HCT116 (cell line): ENCODE measurements around the gene KNL1. TPM values are rescaled to one million over a fixed set of nuclear protein-coding genes. Genes with fewer than 3 reads are reported as not detected.

Experiments used
- ATAC-seq: fragments of 200-7000 bp; cut with Tn5 transposase; 2 replicates; pipeline ENCODE4 v1.9.1; 2020; ENCODE audit warnings: mild to moderate bottlenecking, moderate library complexity
- BruUV-seq: library from RNA; stranded (reverse); fragments of 400-500 nt; replicated peaks from 2 replicates; lab custom pipeline; 2021; lab: Mats Ljungman, UMichigan
- CTCF ChIA-PET: fragments of 300-600 bp; sonication (Branson Sonifier 250); formaldehyde crosslinking; loops from one replicate; lab custom pipeline; 2021; ENCODE audit warnings: antibody characterized with exemption; lab: Charles Lee
- POLR2A ChIA-PET: fragments of 300-600, 350-600 bp; sonication (Branson Sonifier 250); formaldehyde crosslinking; loops from one replicate; lab custom pipeline; 2021; ENCODE audit warnings: antibody characterized with exemption; lab: Charles Lee
- RAD21 ChIA-PET, 2 experiments: fragments of 300-600 bp; sonication (Branson Sonifier 250); formaldehyde crosslinking; loops; one replicate each; lab custom pipeline; 2023; ENCODE audit warnings: low total read pairs in 2 of 2; ENCODE audit not compliant: uncharacterized antibody in 2 of 2, unreplicated experiment in 2 of 2, low non-redundant PET in 1 of 2; lab: Charles Lee
- DNase-seq: peaks from one replicate; pipeline ENCODE4 v3.0.0-alpha.2; 2010; ENCODE audit warnings: low read depth, low spot score
- H2AFZ ChIP-seq: fragments of 200-600 bp; shearing (Covaris generic), sonication (generic); 2 replicates; pipeline ENCODE4 v1.6.1; 2017; ENCODE audit warnings: low read depth, mixed run types, mixed read lengths, antibody characterized with exemption, low read length; ENCODE audit not compliant: poor library complexity, severe bottlenecking
- H3K27ac ChIP-seq: 2 replicates; pipeline ENCODE4 v1.5.1; 2012; ENCODE audit warnings: low read depth, low read length
- H3K27me3 ChIP-seq: fragments of 200-600 bp; sonication (generic); 2 replicates; pipeline ENCODE4 v1.6.1; 2016; ENCODE audit warnings: mixed run types, low read length, mixed read lengths; ENCODE audit not compliant: insufficient read depth
- H3K36me3 ChIP-seq, 2 experiments: fragments of 200-500 bp in 1 of 2; fragments of 200-600 bp in 1 of 2; sonication (Bioruptor generic) in 1 of 2; sonication (generic) in 1 of 2; 2 replicates each; pipeline versions ENCODE4 v1.5.1 to v1.6.1; 2014 to 2016; ENCODE audit warnings: low read length in 2 of 2, inconsistent platforms in 1 of 2, mixed read lengths in 1 of 2, mixed run types in 1 of 2; ENCODE audit not compliant: insufficient read depth in 2 of 2, control insufficient read depth in 1 of 2
- H3K4me1 ChIP-seq, 2 experiments: fragments of 200-600 bp in 1 of 2; sonication (generic) in 1 of 2; 2 replicates each; pipeline versions ENCODE4 v1.5.1 to v1.6.1; 2012 to 2017; ENCODE audit warnings: low read length in 2 of 2, inconsistent platforms in 1 of 2, mild to moderate bottlenecking in 1 of 2, mixed read lengths in 1 of 2, mixed run types in 1 of 2, moderate library complexity in 1 of 2; ENCODE audit not compliant: insufficient read depth in 2 of 2, control insufficient read depth in 1 of 2
- H3K4me2 ChIP-seq: fragments of 200-600 bp; sonication (generic); 2 replicates; pipeline ENCODE4 v1.6.1; 2017; ENCODE audit warnings: mixed run types, low read length, mixed read lengths
- H3K4me3 ChIP-seq, 2 experiments: fragments of 200-600 bp in 1 of 2; sonication (generic) in 1 of 2; replicated peaks in 1 of 2; 2 replicates each; pipeline ENCODE4 v1.5.1; 2011 to 2016; ENCODE audit warnings: low read length in 2 of 2, control low read depth in 1 of 2, low read depth in 1 of 2, mild to moderate bottlenecking in 1 of 2, mixed read lengths in 1 of 2, mixed run types in 1 of 2
- H3K79me2 ChIP-seq: fragments of 200-600 bp; sonication (generic); 2 replicates; pipeline ENCODE4 v1.6.1; 2017; ENCODE audit warnings: mild to moderate bottlenecking, mixed run types, low read length, moderate library complexity, mixed read lengths; ENCODE audit not compliant: insufficient read depth
- H3K9ac ChIP-seq: fragments of 200-600 bp; sonication (generic); 2 replicates; pipeline ENCODE4 v1.6.1; 2016; ENCODE audit warnings: low read length, mixed read lengths
- H3K9me2 ChIP-seq: fragments of 200-600 bp; sonication (generic), shearing (Covaris generic); 2 replicates; pipeline ENCODE4 v1.6.1; 2017; ENCODE audit warnings: mixed run types, mild to moderate bottlenecking, moderate library complexity; ENCODE audit not compliant: insufficient read depth
- H3K9me3 ChIP-seq, 2 experiments: fragments of 200-500 bp in 1 of 2; fragments of 200-600 bp in 1 of 2; sonication (Bioruptor generic) in 1 of 2; sonication (generic) in 1 of 2; 2 replicates each; pipeline ENCODE4 v1.6.1; 2014 to 2017; ENCODE audit warnings: low read length in 2 of 2, mixed read lengths in 2 of 2, inconsistent platforms in 1 of 2, low read depth in 1 of 2, mild to moderate bottlenecking in 1 of 2, mixed run types in 1 of 2, moderate library complexity in 1 of 2; ENCODE audit not compliant: control insufficient read depth in 1 of 2, insufficient read depth in 1 of 2
- H4K20me1 ChIP-seq: fragments of 200-600 bp; sonication (generic), shearing (Covaris generic); 2 replicates; pipeline ENCODE4 v1.6.1; 2017; ENCODE audit warnings: mixed run types, mild to moderate bottlenecking, moderate library complexity; ENCODE audit not compliant: insufficient read depth
- CBX3 ChIP-seq: IDR thresholded peaks from 2 replicates; pipeline ENCODE4 v1.6.1; 2012; ENCODE audit warnings: low read depth
- EZH2 ChIP-seq: fragments of 200-600 bp; sonication (generic); IDR thresholded peaks from 2 replicates; pipeline ENCODE4 v1.6.1; 2017; ENCODE audit warnings: antibody characterized with exemption, mixed run types
- EZH2phosphoT487 ChIP-seq: fragments of 200-600 bp; IDR thresholded peaks from 2 replicates; pipeline ENCODE4 v1.6.1; 2018; ENCODE audit warnings: antibody characterized with exemption, borderline replicate concordance
- FOSL1 ChIP-seq: IDR thresholded peaks from 2 replicates; pipeline ENCODE4 v1.6.1; 2012; ENCODE audit warnings: low read depth
- MAX ChIP-seq: IDR thresholded peaks from 2 replicates; pipeline ENCODE4 v1.6.1; 2012
- POLR2A ChIP-seq: IDR thresholded peaks from 2 replicates; pipeline ENCODE4 v1.7.0; 2011; ENCODE audit warnings: borderline replicate concordance; ENCODE audit not compliant: insufficient read depth, insufficient read length; ENCODE audit errors: extremely low read depth
- POLR2AphosphoS5 ChIP-seq: IDR thresholded peaks from 2 replicates; pipeline ENCODE4 v1.6.1; 2011; ENCODE audit warnings: mild to moderate bottlenecking, low read depth, low read length, moderate library complexity
- SIN3A ChIP-seq: IDR thresholded peaks from 2 replicates; pipeline ENCODE4 v1.6.1; 2012; ENCODE audit warnings: low read depth
- SRF ChIP-seq: IDR thresholded peaks from 2 replicates; pipeline ENCODE4 v1.6.1; 2012; ENCODE audit warnings: low read depth
- TCF7L2 ChIP-seq: IDR thresholded peaks from 2 replicates; pipeline ENCODE4 v1.7.0; 2011; ENCODE audit warnings: borderline replicate concordance, inconsistent platforms; ENCODE audit not compliant: insufficient read depth, insufficient read length; ENCODE audit errors: extremely low read depth
- YY1 ChIP-seq: IDR thresholded peaks from 2 replicates; pipeline ENCODE4 v1.6.1; 2011; ENCODE audit warnings: low read length, low read depth, moderate library complexity, mild to moderate bottlenecking; ENCODE audit not compliant: insufficient replicate concordance; ENCODE audit errors: extremely low read depth
- ZBTB33 ChIP-seq: IDR thresholded peaks from 2 replicates; pipeline ENCODE4 v1.6.1; 2011; ENCODE audit warnings: mild to moderate bottlenecking, low read length, moderate library complexity; ENCODE audit not compliant: insufficient replicate concordance; ENCODE audit errors: extremely low read depth
- ZFX ChIP-seq: fragments of 450-650 bp; IDR thresholded peaks from 2 replicates; pipeline ENCODE4 v1.6.1; 2017
- ZNF274 ChIP-seq: fragments of 200-500 bp; sonication (Bioruptor generic); IDR thresholded peaks from 2 replicates; pipeline ENCODE4 v1.6.1; 2014; ENCODE audit warnings: mild to moderate bottlenecking, low read depth, low read length, inconsistent platforms
- intact Hi-C: fragments of 100-400 bp; cut with micrococcal nuclease; formaldehyde crosslinking; loops from 2 replicates; pipeline ENCODE4 v1.10.0; 2022
- total RNA-seq: library from RNA; stranded (reverse); gene quantifications from one replicate; pipeline ENCODE4 v1.2.1, GENCODE V29; 2021; ENCODE audit not compliant: unreplicated experiment
- TF ChIP-seq, protein P1 (sequence below): IDR thresholded peaks from 2 replicates; pipeline ENCODE4 v1.6.1; 2012

The KNL1 gene
- total RNA-seq, 1 experiment from 2014 or later = 30.6 TPM

DNA sequence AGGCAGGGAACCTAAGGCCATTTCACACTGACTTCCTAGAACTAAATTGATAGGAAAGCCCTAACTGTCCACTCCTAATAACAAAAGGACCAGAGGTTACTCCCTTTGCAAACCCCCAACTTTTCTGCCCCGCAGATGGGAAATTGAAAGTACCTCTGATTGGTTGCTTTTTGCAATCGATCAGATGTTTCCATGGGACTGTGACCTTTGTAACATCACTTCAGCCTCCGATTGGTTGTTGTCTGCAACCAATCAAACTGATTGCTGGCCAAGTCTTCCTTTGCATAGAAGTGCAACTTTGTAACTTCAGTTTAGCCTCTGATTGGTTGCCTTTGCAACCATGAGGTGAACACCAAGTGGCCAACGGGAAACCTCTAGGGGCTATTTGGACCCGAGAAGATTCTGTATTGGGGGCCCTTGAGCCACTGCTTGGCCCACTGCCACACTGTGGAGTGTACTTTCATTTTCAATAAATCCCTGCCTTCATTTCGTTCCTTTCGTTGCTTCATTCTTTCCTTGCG, 11.3 kb upstream of the KNL1 start:
- TF ChIP-seq SIN3A (no peak), POLR2AphosphoS5 (peak; percentile 65), TCF7L2 (no peak), EZH2 (no peak), MAX (no peak), POLR2A (peak; percentile 62)
- no peaks in the 10 kb centered on the region; the same call in 1 of the 2 replicates for H3K9me2 ChIP-seq
- peak overlapping the region; percentile 73 for H3K4me2 ChIP-seq
- POLR2A ChIA-PET = interaction anchor here (1.2 to 2.1 kb wide), 3 partner anchors 14 to 75 kb away, joined by 3 to 16 read pairs (median 9); partner anchors contain the start of genes CCDC32 and RPUSD2
- peak overlapping the region; percentile 45 for H3K27ac ChIP-seq
- DNase-seq (peak; percentile 86), ATAC-seq (peak; percentile 81)
- H3K4me1 ChIP-seq = peaks cover 10 to 23% of the 10 kb centered on the region in 2 experiments; a peak in 3 of 4 replicates
- H2AFZ ChIP-seq = peak overlapping the region; percentile 64
- no peaks in the 10 kb centered on the region for H3K79me2 ChIP-seq
- intact Hi-C loops = no loop called here
- CTCF ChIA-PET = interaction anchor here (0.9 kb wide), 1 partner anchor 288 kb away, joined by 3 read pairs; no protein-coding TSS in a partner anchor
- no TSS peak for BruUV-seq
- RAD21 ChIA-PET = no interaction called here
- peak overlapping the region; percentile 41 for H3K9ac ChIP-seq
- no peaks in the 10 kb centered on the region for H3K36me3 ChIP-seq
- no peaks in the 10 kb centered on the region for H4K20me1 ChIP-seq
- H3K27me3 ChIP-seq = no peaks in the 10 kb centered on the region
- peak overlapping the region; percentile 46 to 55 for H3K4me3 ChIP-seq
- peaks cover 0 to 3% of the 10 kb centered on the region in 2 experiments; a peak in 1 of 4 replicates for H3K9me3 ChIP-seq

- Histone ChIP-seq H3K9me3 (peaks cover 0 to 3% of the 10 kb centered on the region in 2 experiments; a peak in 1 of 4 replicates), H3K79me2 (no peaks in the 10 kb centered on the region), H3K9ac (peak overlapping the region; percentile 41), H3K36me3 (no peaks in the 10 kb centered on the region), H3K27ac (no peak overlapping the region), H3K4me2 (peak overlapping the region; percentile 73), H2AFZ (peak overlapping the region; percentile 36), H4K20me1 (no peaks in the 10 kb centered on the region), H3K9me2 (no peaks in the 10 kb centered on the region; the same call in 1 of the 2 replicates), H3K4me3 (peak overlapping the region in 1 of 2 experiments; percentile 35; a peak in 2 of 4 replicates), H3K27me3 (no peaks in the 10 kb centered on the region), H3K4me1 (peaks cover 10 to 23% of the 10 kb centered on the region in 2 experiments; a peak in 3 of 4 replicates)
- no peak for ATAC-seq
- BruUV-seq = TSS peak; percentile 82
- no peak for DNase-seq
- ChIA-PET POLR2A (interaction anchor here (0.7 to 2.1 kb wide), 6 partner anchors 9 to 290 kb away, joined by 3 to 16 read pairs (median 3); partner anchors contain the start of genes CCDC32, RHOV and RPUSD2), CTCF (interaction anchor here (0.9 to 1.5 kb wide), 3 partner anchors 9 to 19 kb away, joined by 3 to 4 read pairs (median 3); partner anchors contain the start of genes CCDC32, KNL1 and RPUSD2), RAD21 (interaction anchor here in 1 of 2 experiments (0.7 kb wide), 1 partner anchor 35 kb away, joined by 4 read pairs; no protein-coding TSS in a partner anchor)
- intact Hi-C loops = no loop called here
- TF ChIP-seq SRF = no peak
- TF ChIP-seq FOSL1 = no peak
- no peak for TF ChIP-seq SIN3A
- no peak for TF ChIP-seq CBX3
- TF ChIP-seq, protein P1, sequence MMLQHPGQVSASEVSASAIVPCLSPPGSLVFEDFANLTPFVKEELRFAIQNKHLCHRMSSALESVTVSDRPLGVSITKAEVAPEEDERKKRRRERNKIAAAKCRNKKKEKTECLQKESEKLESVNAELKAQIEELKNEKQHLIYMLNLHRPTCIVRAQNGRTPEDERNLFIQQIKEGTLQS = no peak
- no peak for TF ChIP-seq ZBTB33
- TF ChIP-seq ZFX = no peak
- no peak for TF ChIP-seq TCF7L2
- no peak for TF ChIP-seq YY1
- TF ChIP-seq POLR2A = no peak
- TF ChIP-seq EZH2phosphoT487 = no peak
- TF ChIP-seq ZNF274 = no peak
Observed at GRCh38 chr15:40584191-40584590, 9.9 kb upstream of the KNL1 start.
